Measurements from ENCODE around the gene DNAJC5.
"Not testable (repeated sequence)": the region's sequence is repeated elsewhere in the genome, so short reads cannot be mapped to it uniquely, and the experiment has no call there.

DNAJC5 gene

DNA sequence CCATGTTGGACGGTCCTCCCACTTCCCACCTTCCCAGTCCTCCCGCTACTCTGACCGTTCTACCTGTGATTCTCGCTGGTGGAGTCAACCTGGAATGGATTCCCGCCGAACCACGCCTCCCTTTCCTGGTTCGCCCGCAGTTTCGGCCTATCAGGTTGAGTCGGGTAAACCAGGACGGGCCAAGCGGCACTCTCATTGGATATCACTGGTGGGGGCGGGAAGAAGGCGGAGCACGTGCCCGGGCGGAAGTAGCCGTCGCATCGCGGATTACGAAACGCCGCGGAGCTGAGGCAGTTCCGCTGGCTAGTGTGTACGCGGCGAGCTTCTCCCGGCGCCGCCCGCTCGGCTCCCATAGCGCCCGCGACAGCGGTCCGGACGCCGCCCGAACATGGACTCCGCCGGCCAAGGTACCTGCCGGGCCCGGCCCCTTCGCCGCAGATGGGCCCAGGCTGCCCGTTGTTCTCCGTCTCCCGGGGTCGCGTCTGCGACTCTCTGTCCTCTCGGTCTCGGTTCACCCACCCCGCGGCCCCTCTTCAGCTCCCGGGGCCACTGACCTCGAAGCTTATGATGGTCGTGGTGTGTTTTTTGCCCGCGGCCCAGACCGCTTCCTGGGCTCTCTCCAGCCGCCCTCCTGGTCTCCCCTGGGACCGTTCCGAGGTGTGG, 29.8 kb upstream of the DNAJC5 start, which contains the start of gene TPD52L2:
TPD52L2 (plus strand) TSS at position 293 of the 663 bp plus-strand sequence; CDS start at position 389, 96 bp downstream.
- peak; percentile 73; the same call in 1 of the 2 replicates for TF ChIP-seq SPI1 (IDR thresholded peaks at IDR 0.05; ENCODE audit: borderline replicate concordance, low read depth)
- peak; percentile 73 for TF ChIP-seq POLR2AphosphoS5 (IDR thresholded peaks at IDR 0.05; ENCODE audit: low read depth)
- TF ChIP-seq, protein P1, sequence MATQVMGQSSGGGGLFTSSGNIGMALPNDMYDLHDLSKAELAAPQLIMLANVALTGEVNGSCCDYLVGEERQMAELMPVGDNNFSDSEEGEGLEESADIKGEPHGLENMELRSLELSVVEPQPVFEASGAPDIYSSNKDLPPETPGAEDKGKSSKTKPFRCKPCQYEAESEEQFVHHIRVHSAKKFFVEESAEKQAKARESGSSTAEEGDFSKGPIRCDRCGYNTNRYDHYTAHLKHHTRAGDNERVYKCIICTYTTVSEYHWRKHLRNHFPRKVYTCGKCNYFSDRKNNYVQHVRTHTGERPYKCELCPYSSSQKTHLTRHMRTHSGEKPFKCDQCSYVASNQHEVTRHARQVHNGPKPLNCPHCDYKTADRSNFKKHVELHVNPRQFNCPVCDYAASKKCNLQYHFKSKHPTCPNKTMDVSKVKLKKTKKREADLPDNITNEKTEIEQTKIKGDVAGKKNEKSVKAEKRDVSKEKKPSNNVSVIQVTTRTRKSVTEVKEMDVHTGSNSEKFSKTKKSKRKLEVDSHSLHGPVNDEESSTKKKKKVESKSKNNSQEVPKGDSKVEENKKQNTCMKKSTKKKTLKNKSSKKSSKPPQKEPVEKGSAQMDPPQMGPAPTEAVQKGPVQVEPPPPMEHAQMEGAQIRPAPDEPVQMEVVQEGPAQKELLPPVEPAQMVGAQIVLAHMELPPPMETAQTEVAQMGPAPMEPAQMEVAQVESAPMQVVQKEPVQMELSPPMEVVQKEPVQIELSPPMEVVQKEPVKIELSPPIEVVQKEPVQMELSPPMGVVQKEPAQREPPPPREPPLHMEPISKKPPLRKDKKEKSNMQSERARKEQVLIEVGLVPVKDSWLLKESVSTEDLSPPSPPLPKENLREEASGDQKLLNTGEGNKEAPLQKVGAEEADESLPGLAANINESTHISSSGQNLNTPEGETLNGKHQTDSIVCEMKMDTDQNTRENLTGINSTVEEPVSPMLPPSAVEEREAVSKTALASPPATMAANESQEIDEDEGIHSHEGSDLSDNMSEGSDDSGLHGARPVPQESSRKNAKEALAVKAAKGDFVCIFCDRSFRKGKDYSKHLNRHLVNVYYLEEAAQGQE (IDR thresholded peaks at IDR 0.05; ENCODE audit: insufficient replicate concordance, low read depth) = no peak
- TF ChIP-seq, protein P2, sequence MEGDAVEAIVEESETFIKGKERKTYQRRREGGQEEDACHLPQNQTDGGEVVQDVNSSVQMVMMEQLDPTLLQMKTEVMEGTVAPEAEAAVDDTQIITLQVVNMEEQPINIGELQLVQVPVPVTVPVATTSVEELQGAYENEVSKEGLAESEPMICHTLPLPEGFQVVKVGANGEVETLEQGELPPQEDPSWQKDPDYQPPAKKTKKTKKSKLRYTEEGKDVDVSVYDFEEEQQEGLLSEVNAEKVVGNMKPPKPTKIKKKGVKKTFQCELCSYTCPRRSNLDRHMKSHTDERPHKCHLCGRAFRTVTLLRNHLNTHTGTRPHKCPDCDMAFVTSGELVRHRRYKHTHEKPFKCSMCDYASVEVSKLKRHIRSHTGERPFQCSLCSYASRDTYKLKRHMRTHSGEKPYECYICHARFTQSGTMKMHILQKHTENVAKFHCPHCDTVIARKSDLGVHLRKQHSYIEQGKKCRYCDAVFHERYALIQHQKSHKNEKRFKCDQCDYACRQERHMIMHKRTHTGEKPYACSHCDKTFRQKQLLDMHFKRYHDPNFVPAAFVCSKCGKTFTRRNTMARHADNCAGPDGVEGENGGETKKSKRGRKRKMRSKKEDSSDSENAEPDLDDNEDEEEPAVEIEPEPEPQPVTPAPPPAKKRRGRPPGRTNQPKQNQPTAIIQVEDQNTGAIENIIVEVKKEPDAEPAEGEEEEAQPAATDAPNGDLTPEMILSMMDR (IDR thresholded peaks at IDR 0.05; ENCODE audit: insufficient read depth, low read length) = no peak
- peak; percentile 92 for TF ChIP-seq GABPA (IDR thresholded peaks at IDR 0.05; ENCODE audit: low read depth)
- Histone ChIP-seq H3K4me3 (replicated peaks; ENCODE audit: insufficient read depth, low read length) (peak within 1 kb of the TSS; percentile 86), H3K27me3 (ENCODE audit: insufficient read depth, poor library complexity, severe bottlenecking) (no peaks in the 10 kb centered on the region), H3K27ac (replicated peaks) (peak within 1 kb of the TSS; percentile 88)
- peak; percentile 100 for DNase-seq (ENCODE audit: low read depth in 1 of 2, low spot score in 1 of 2)

DNA sequence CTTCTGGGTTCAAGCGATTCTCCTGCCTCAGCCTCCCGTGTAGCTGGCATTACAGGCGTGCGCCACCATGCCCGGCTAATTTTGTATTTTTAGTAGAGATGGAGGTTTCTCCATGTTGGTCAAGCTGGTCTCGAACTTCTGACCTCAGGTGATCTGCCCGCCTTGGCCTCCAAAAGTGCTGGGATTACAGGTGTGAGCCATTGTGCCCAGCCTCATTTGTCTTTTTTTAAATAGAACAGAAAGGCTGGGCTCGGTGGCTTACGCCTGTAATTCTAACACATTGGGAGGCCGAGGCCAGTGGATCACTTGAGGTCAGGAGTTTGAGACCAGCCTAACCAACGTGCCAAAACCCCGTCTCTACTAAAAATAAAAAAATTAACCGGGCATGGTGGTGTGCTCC, 27.9 kb upstream of the DNAJC5 start:
- H3K4me3 ChIP-seq (replicated peaks; ENCODE audit: insufficient read depth, low read length); DNase-seq (ENCODE audit: low read depth in 1 of 2, low spot score in 1 of 2); H3K27ac ChIP-seq (replicated peaks); H3K27me3 ChIP-seq (ENCODE audit: insufficient read depth, poor library complexity, severe bottlenecking): not testable (repeated sequence)

DNA sequence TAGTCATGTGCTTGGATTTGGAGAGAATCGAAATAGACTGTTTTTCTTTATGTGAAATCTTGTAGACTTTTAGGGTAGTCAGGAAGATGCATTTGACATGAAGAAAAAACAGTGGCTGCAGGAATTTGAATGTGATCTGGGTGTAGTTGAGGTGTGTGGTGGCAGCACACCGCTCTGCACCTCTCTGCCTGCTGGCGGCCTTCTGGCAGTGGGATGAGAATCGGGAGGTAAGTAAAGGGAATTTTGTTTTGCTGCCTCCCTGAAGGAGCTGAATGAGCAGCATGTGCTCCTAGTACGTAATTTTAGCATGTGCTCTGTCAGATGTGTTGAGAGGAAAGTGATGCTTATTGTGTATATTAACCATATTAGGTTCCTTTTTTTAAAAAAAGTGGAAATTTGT, 26.7 kb upstream of the DNAJC5 start:
- TF ChIP-seq, protein P1 (IDR thresholded peaks at IDR 0.05; ENCODE audit: insufficient replicate concordance, low read depth) = no peak
- TF ChIP-seq, protein P2 (IDR thresholded peaks at IDR 0.05; ENCODE audit: insufficient read depth, low read length) = no peak
- TF ChIP-seq GABPA (IDR thresholded peaks at IDR 0.05; ENCODE audit: low read depth) (no peak), POLR2AphosphoS5 (IDR thresholded peaks at IDR 0.05; ENCODE audit: low read depth) (no peak), SPI1 (IDR thresholded peaks at IDR 0.05; ENCODE audit: borderline replicate concordance, low read depth) (no peak)
- DNase-seq (ENCODE audit: low read depth in 1 of 2, low spot score in 1 of 2) = no peak
- Histone ChIP-seq H3K27me3 (ENCODE audit: insufficient read depth, poor library complexity, severe bottlenecking) (no peaks in the 10 kb centered on the region), H3K27ac (replicated peaks) (no peak overlapping the region), H3K4me3 (replicated peaks; ENCODE audit: insufficient read depth, low read length) (no peak overlapping the region)

DNA sequence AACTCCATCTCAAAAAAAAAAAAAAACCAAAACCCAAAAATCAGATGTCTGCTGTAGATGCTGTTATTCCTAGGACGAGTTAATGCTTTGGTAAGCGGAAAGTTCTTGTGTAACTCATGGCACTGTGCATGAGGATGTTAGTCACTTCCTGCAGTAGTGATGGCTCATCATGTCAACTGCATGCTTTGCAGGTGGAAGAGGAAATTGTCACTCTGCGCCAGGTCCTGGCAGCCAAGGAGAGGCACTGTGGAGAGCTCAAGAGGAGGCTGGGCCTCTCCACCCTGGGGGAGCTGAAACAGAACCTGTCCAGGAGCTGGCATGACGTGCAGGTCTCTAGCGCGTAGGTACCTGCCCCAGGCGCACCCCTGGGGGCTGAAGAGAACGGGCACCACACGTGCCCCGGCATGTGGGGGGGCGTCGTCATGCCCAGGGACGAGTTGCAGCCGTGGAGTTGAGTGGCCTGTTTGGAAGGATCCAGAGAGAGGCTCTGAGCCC, 21.4 kb upstream of the DNAJC5 start:
- peak; percentile 92 to 96 for DNase-seq (ENCODE audit: low read depth in 1 of 2, low spot score in 1 of 2)
- peak overlapping the region; percentile 65 for H3K27ac ChIP-seq (replicated peaks)
- TF ChIP-seq, protein P2 (IDR thresholded peaks at IDR 0.05; ENCODE audit: insufficient read depth, low read length) = no peak
- peak; percentile 76 for TF ChIP-seq POLR2AphosphoS5 (IDR thresholded peaks at IDR 0.05; ENCODE audit: low read depth)
- TF ChIP-seq SPI1 (IDR thresholded peaks at IDR 0.05; ENCODE audit: borderline replicate concordance, low read depth) = peak; percentile 8; the same call in 1 of the 2 replicates
- TF ChIP-seq GABPA (IDR thresholded peaks at IDR 0.05; ENCODE audit: low read depth) = peak; percentile 23; the same call in 1 of the 2 replicates
- TF ChIP-seq, protein P1 (IDR thresholded peaks at IDR 0.05; ENCODE audit: insufficient replicate concordance, low read depth) = no peak

DNA sequence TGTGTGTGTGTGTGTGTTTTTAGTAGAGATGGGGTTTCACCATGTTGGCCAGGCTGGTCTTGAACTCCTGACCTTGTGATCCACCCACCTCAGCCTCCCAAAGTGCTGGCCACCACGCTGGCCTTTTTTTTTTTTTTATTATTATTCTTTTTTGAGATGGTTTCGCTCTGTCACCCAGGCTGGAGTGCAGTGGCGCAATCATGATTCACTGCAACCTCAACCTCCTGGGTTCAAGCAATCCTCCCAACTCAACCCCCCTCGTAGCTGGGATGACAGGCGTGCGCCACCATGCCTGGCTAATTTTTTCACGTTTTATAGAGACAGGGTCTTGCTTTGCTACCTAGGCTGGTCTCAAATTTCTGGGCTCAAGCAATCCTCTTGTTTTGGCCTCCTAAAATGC, 20.7 kb upstream of the DNAJC5 start:
- H3K4me3 ChIP-seq (replicated peaks; ENCODE audit: insufficient read depth, low read length); DNase-seq (ENCODE audit: low read depth in 1 of 2, low spot score in 1 of 2); H3K27me3 ChIP-seq (ENCODE audit: insufficient read depth, poor library complexity, severe bottlenecking): not testable (repeated sequence)
- H3K27ac ChIP-seq (replicated peaks) = peak overlapping the region; percentile 65

More for the DNA sequence above, 21.4 kb upstream of the DNAJC5 start:
- Histone ChIP-seq H3K4me3 (replicated peaks; ENCODE audit: insufficient read depth, low read length) (no peak overlapping the region), H3K27me3 (ENCODE audit: insufficient read depth, poor library complexity, severe bottlenecking) (no peaks in the 10 kb centered on the region)
